HG02588 (cell line): ENCODE data around the gene ZMPSTE24.
A peak's percentile ranks its signal among the peaks of the same experiment; 100 is the strongest.

ENCODE experiments used
- ATAC-seq: cut with Tn5 transposase; IDR thresholded peaks from one replicate; pipeline ENCODE4 v1.9.1; 2021; ENCODE audit warnings: mild to moderate bottlenecking, moderate library complexity; ENCODE audit not compliant: unreplicated experiment

Gene ZMPSTE24

GRCh38 chr1:40257313-40257687, 736 bp upstream of the ZMPSTE24 start:
- ATAC-seq = peak; percentile 5

- no peak for ATAC-seq
Observed at GRCh38 chr1:40258445-40258769, 371 bp downstream of the ZMPSTE24 start.

GRCh38 chr1:40264354-40264781, 6.3 kb downstream of the ZMPSTE24 start:
- no peak for ATAC-seq

- no peak for ATAC-seq
Observed at GRCh38 chr1:40265298-40265697, 7.3 kb downstream of the ZMPSTE24 start.

- no peak for ATAC-seq
Observed at GRCh38 chr1:40265919-40266318, 7.9 kb downstream of the ZMPSTE24 start.

- no peak for ATAC-seq
Observed at GRCh38 chr1:40266786-40267535, 8.9 kb downstream of the ZMPSTE24 start.

- no peak for ATAC-seq
Observed at GRCh38 chr1:40267767-40268187, 9.7 kb downstream of the ZMPSTE24 start.

- ATAC-seq = no peak
Observed at GRCh38 chr1:40268211-40268610, 10.2 kb downstream of the ZMPSTE24 start.

- ATAC-seq = no peak
Observed at GRCh38 chr1:40270152-40270834, 12.3 kb downstream of the ZMPSTE24 start.

GRCh38 chr1:40272653-40273213, 14.7 kb downstream of the ZMPSTE24 start:
- ATAC-seq = no peak

GRCh38 chr1:40273547-40274166, 15.6 kb downstream of the ZMPSTE24 start:
- ATAC-seq = no peak

GRCh38 chr1:40274331-40274730, 16.3 kb downstream of the ZMPSTE24 start:
- no peak for ATAC-seq

- no peak for ATAC-seq
Observed at GRCh38 chr1:40276122-40276521, 18.1 kb downstream of the ZMPSTE24 start.

- ATAC-seq = no peak
Observed at GRCh38 chr1:40281853-40282252, 23.8 kb downstream of the ZMPSTE24 start.

- ATAC-seq = no peak
Observed at GRCh38 chr1:40291293-40291692, 33.3 kb downstream of the ZMPSTE24 start.

- ATAC-seq = no peak
Observed at GRCh38 chr1:40299366-40300248, 41.6 kb downstream of the ZMPSTE24 start.

GRCh38 chr1:40300249-40300567, 42.2 kb downstream of the ZMPSTE24 start:
- ATAC-seq = no peak

GRCh38 chr1:40300651-40301050, 42.6 kb downstream of the ZMPSTE24 start:
- no peak for ATAC-seq

- ATAC-seq = no peak
Observed at GRCh38 chr1:40301066-40301465, 43.0 kb downstream of the ZMPSTE24 start.

GRCh38 chr1:40301541-40302299, 43.7 kb downstream of the ZMPSTE24 start:
- no peak for ATAC-seq
